ENCODE results near the gene PROSER2. TPM values are rescaled to one million over a fixed set of nuclear protein-coding genes. Genes with fewer than 3 reads are reported as not detected.

Gene PROSER2
- total RNA-seq, 3 donors from 2014 or later (not counting 1 experiment from before 2014, with no cell fraction given): 0.70 to 1.9 (median 1.1) TPM

DNA sequence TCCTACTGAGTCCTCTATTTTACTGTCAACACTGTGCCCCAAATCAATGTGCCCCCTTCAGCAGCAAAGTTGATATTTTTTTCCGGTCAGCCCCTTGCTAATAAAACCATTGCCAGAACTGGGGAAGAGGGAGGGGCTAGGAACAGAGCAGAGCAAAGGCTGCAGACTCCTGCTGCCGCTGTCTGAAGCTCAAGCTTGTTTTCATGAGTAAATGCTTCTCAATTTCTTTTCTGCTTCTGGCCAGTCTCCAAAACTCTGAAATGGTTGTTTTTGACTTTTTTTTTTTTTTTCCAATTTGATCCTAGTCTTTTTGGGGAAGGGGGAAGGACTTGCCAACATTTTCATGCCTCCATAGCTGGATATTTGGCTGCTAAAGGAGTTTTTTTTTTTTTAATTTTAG, 26.7 kb upstream of the PROSER2 start:
- 83% methylated on average over 2 of the region's 2 CpGs for WGBS (ENCODE audit: insufficient coverage)
- H3K36me3 Mint-ChIP-seq: no peaks in the 10 kb centered on the region

DNA sequence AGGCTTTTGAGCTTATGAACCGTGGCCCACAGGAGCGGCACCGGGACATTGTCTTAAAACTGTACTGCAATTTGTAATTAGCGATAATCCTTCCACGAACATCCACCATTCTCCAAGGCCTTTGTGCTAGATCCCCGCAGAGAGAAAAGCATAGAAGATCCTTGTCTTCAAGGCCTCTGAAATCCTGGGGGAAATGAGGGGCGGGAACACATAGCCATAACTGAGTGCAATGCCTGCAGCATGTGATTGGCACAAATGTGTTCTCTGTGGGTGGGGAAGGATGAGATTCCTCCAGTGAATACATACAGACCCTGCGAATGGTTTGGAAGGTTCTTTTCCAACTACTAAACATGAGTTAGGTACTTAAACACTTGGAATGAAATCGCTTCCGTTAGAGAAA, 25.9 kb upstream of the PROSER2 start:
- H3K27ac ChIP-seq (ENCODE audit: low read length): no peak overlapping the region
- no peak overlapping the region for H3K4me3 ChIP-seq (ENCODE audit: low read length)
- Mint-ChIP-seq H3K36me3 (no peaks in the 10 kb centered on the region), H3K27me3 (ENCODE audit: low read depth in 2 of 2) (no peaks in the 10 kb centered on the region), H3K4me3 (no peak overlapping the region), H3K9me3 (no peaks in the 10 kb centered on the region), H3K27ac (no peak overlapping the region), H3K4me1 (no peaks in the 10 kb centered on the region)
- H3K4me1 ChIP-seq (ENCODE audit: control insufficient read depth, insufficient read depth, low read length): no peaks in the 10 kb centered on the region
- DNase-seq (no peak), ATAC-seq (no peak)
- intact Hi-C loops (cut with micrococcal nuclease): no loop called here
- 94% methylated on average over 10 of the region's 10 CpGs for WGBS (ENCODE audit: insufficient coverage)
- no peaks in the 10 kb centered on the region for H3K27me3 ChIP-seq (ENCODE audit: control insufficient read depth, insufficient read depth, low read length)
- H3K9me3 ChIP-seq (ENCODE audit: control insufficient read depth, insufficient read depth, low read length): no peaks in the 10 kb centered on the region
- TF ChIP-seq, protein P1, sequence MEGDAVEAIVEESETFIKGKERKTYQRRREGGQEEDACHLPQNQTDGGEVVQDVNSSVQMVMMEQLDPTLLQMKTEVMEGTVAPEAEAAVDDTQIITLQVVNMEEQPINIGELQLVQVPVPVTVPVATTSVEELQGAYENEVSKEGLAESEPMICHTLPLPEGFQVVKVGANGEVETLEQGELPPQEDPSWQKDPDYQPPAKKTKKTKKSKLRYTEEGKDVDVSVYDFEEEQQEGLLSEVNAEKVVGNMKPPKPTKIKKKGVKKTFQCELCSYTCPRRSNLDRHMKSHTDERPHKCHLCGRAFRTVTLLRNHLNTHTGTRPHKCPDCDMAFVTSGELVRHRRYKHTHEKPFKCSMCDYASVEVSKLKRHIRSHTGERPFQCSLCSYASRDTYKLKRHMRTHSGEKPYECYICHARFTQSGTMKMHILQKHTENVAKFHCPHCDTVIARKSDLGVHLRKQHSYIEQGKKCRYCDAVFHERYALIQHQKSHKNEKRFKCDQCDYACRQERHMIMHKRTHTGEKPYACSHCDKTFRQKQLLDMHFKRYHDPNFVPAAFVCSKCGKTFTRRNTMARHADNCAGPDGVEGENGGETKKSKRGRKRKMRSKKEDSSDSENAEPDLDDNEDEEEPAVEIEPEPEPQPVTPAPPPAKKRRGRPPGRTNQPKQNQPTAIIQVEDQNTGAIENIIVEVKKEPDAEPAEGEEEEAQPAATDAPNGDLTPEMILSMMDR (IDR thresholded peaks at IDR 0.05): no peak
- H3K36me3 ChIP-seq (ENCODE audit: control insufficient read depth, insufficient read depth, low read length): no peaks in the 10 kb centered on the region

More for the DNA sequence above, 26.7 kb upstream of the PROSER2 start:
- H3K36me3 ChIP-seq (ENCODE audit: control insufficient read depth, insufficient read depth, low read length): no peaks in the 10 kb centered on the region
- H3K9me3 ChIP-seq (ENCODE audit: control insufficient read depth, insufficient read depth, low read length): no peaks in the 10 kb centered on the region
- H3K9me3 Mint-ChIP-seq: no peaks in the 10 kb centered on the region
- intact Hi-C loops (cut with micrococcal nuclease): no loop called here
- no peaks in the 10 kb centered on the region for H3K27me3 Mint-ChIP-seq (ENCODE audit: low read depth in 2 of 2)
- no peaks in the 10 kb centered on the region for H3K4me1 Mint-ChIP-seq
- TF ChIP-seq, protein P1 (IDR thresholded peaks at IDR 0.05): no peak
- H3K27ac ChIP-seq (ENCODE audit: low read length): no peak overlapping the region
- no peaks in the 10 kb centered on the region for H3K27me3 ChIP-seq (ENCODE audit: control insufficient read depth, insufficient read depth, low read length)
- no peak for ATAC-seq
- H3K4me3 ChIP-seq (ENCODE audit: low read length): no peak overlapping the region
- H3K27ac Mint-ChIP-seq: no peak overlapping the region
- H3K4me3 Mint-ChIP-seq: no peak overlapping the region
- H3K4me1 ChIP-seq (ENCODE audit: control insufficient read depth, insufficient read depth, low read length): no peaks in the 10 kb centered on the region
- no peak for DNase-seq

DNA sequence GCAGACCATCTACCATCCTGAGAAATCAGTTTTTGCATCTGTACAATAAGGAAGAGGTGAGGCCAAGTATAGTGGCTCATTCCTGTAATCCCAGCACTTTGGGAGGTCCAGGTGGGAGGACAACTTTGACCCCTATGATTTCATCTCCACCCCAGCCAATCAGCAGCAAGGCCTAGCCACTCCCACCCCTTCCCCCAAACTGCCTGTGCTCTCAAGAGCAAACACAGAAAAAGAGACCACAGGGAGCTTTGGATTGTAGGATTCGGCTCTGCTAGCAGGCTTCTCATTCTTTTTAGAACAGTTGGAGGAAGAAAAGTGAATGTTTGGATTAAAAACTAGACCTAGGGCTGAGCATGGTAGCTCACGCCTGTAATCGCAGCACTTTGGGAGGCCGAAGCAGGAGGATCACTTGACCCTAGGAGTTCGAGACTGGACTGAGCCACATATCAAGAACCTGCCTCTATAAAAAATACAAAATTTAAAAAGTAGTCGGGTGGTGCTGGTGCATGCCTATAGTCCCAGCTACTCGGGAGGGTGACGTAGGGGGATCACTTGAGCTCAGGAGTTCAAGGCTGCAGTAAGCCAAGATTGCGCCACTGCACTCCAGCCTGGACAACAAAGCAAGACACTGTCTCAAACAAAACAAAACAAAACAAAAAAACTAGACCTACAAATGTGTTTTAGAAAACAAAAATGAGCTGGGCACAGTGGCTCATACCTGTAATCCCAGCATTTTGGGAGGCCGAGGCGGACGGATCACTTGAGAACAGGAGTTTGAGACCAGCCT, 25.1 kb upstream of the PROSER2 start:
- no peaks in the 10 kb centered on the region for H3K9me3 ChIP-seq (ENCODE audit: control insufficient read depth, insufficient read depth, low read length)
- no peaks in the 10 kb centered on the region for H3K36me3 ChIP-seq (ENCODE audit: control insufficient read depth, insufficient read depth, low read length)
- H3K4me3 ChIP-seq (ENCODE audit: low read length): no peak overlapping the region
- DNase-seq (no peak), ATAC-seq (no peak)
- H3K9me3 Mint-ChIP-seq: no peaks in the 10 kb centered on the region
- H3K27me3 Mint-ChIP-seq (ENCODE audit: low read depth in 2 of 2): no peaks in the 10 kb centered on the region
- H3K4me1 Mint-ChIP-seq: no peaks in the 10 kb centered on the region
- H3K4me1 ChIP-seq (ENCODE audit: control insufficient read depth, insufficient read depth, low read length): no peaks in the 10 kb centered on the region
- 91% methylated on average over 12 of the region's 12 CpGs for WGBS (ENCODE audit: insufficient coverage)
- H3K27ac ChIP-seq (ENCODE audit: low read length): no peak overlapping the region
- no peak overlapping the region for H3K4me3 Mint-ChIP-seq
- no peaks in the 10 kb centered on the region for H3K36me3 Mint-ChIP-seq
- intact Hi-C loops (cut with micrococcal nuclease): no loop called here
- no peaks in the 10 kb centered on the region for H3K27me3 ChIP-seq (ENCODE audit: control insufficient read depth, insufficient read depth, low read length)
- TF ChIP-seq, protein P1 (IDR thresholded peaks at IDR 0.05): no peak
- no peak overlapping the region for H3K27ac Mint-ChIP-seq
